Activated CD8-positive, alpha-beta memory T cell treated with anti-CD3 and anti-CD28 coated beads, Interleukin-2, amount 50 U/mL, for 24 hours (primary cell): Measurements from ENCODE around the gene CACNG8.
"Not testable (repeated sequence)": the region's sequence is repeated elsewhere in the genome, so short reads cannot be mapped to it uniquely, and the experiment has no call there.

Experiments used
- DNase-seq: peaks from one replicate; pipeline ENCODE4 v3.0.0-alpha.2; 2020; ENCODE audit errors: extremely low read depth

Gene CACNG8

DNA sequence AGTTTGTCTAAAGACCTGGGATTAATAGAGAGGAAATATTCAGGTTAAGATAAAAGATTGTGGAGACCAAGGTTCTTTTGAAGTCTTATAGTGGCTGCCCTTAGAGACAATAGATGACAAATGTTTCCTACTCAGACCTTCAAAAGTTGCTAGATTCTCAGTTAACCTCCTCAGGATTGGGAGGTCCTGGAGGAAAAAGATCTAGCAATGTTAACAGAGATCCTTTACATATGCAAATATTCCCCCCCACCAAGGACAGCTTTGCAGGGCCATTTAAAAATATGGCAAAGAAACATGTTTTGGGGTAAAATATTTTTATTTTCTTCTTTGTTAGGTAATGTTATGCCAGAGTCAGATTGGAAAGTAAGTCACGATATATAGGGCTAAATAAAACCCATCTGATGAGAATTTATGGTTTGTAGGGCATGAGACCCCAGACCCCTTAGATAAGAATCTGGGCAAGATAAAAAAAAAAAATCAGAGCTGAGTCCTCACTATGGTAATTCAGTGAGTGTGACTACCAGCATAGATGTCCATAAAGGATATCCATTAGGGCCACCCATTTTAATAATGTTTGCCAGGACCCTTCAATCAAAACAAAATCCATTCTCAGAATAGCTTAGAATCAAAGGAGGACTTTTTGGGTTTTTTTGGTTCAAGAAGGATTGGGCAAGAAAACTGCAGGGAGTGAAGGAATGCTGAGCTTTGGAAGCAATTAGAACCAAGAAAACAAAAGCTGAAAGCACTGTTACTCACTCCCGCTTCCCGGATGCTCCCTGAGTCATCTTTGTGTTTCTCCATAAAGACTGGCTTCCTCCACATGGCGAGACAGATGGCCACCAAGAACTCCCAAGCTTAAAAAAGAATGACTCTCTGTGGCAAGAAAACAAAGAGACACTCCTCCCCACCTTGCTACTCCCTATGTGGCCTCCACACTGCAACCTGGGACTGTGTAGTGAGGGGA lies 72.8 kb downstream of the CACNG8 start:
- no peak for DNase-seq

DNA sequence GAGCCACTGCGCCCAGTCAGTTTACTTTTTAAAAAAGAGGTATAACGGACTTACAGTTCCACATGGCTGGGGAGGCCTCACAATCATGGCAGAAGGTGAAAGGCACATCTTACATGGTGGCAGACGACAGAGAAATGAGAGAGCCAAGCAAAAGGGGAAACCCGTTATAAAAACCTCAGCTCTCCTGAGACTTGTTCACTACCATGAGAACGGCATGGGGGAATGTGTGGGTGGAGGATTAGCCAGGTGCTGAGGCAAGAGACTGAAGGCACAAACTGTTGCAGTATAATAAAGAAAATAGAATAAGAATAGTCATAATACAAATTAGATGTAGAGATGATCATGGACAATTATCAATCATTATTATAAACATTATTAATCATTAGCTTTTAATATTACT lies 73.8 kb downstream of the CACNG8 start:
- not testable (repeated sequence) for DNase-seq
